ENCODE results near the gene LMTK2.
A peak's percentile ranks its signal among the peaks of the same experiment; 100 is the strongest.

Gene LMTK2

DNA sequence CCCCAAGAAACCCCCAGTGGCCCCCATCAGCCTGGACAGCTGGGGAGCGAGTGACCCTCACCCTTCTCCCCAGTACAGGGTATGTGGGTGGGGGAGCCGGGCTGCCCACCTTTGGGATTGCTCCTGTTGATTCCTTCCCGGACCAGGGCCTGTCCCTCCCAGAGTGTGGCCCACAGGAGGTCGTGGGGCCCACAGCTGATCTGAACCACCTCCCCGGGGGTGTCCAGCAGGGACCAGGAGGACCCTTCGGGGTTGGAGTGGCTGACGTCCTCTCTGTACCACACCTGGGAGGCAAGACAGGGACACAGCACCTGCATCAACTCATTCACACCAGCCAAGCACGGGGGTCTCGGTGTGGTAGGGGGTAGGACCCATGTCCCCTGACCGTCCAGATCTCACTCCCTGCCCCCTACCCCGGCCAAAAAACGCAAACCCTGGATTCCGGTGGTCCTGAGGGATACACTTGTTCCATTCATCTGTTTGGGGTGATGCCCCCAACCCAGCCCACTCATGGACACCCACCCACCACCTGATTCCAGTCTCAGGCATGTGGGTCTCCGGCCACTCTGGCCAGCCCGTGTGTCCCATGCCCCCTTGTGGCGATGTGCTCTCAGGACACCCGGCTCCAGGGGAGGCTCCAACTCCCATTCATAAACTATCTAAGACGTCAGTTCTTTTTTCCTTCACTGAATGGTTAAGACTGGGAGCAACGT is 134.5 kb downstream of the LMTK2 start:
- no peak for DNase-seq

DNA sequence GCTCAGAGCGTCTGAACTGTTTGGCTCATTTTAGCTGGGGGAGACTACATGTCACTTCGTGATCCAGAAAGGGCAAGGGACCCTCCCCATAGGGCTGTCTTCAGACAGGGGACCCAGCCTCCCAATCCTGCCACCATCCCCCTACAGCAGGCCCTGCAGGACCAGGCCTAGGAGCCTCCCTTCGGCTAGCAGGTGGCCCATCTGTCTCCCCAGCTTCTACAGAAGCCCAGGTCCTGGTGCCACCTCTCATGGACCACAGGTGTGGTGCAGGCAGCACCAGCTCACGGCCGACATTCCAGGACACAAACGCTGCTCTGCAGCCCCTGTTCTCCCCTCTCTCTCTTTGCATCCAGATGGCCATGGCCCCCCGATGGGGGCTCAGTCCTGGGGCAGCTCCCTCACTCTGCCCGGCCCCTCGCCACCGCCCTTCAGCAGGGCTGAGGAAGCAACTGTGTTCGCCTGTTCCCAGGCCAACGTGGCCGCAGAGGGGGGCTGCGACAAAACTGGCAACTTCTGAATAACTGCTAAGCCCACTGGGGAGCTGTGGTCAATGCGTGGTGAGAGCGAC is 135.1 kb downstream of the LMTK2 start:
- DNase-seq, result no peak

DNA sequence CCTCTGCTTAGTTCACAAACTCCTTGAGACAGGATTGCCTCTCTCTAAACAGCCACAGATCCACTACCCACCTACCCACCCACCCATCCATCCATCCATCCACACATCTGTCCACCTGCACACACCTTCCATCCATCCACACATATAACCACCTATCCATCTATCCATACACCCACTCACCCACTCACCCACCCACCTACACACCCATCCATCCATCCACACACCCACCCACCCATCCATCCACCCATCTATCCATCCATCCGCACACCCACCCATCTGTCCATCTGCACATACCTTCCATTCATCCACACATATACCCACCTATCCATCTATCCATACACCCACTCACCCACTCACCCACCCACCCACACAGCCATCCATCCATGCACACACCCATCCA is 135.7 kb downstream of the LMTK2 start:
- no peak for DNase-seq

DNA sequence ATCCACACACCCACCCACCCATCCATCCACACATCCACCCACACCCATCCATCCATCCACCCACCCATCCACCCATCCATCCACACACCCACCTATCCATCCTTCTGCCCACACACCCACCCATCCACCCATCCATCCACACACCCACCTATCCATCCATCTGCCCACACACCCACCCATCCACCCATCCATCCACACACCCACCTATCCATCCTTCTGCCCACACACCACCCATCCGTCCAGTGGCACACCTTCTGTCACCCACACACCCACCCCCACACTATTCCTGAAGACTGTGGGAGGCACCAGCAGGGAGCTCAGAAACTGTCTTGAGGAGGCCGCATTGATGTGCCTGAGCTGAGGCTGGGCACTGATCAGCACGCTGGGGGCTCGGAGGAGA is 136.3 kb downstream of the LMTK2 start:
- no peak for DNase-seq

DNA sequence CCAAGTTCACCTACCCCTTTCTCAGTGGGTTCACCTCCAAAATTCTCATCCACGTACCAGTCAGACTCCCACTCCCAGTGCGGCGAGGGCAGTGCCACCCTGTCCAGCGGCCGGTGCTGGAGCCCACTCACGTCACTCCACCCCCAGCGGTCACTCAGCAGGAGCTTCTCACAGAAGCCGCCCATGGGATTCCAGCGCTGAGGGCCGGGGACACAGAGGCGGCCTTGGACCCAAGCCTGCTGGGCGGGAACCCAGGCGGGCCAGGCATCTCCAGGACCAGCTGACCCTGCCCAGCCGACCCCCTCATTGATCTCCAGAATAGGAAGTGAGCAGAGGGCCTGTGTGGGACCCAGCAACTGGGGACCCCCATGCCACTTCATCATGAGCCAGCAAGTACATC is 138.2 kb downstream of the LMTK2 start:
- DNase-seq, result no peak

DNA sequence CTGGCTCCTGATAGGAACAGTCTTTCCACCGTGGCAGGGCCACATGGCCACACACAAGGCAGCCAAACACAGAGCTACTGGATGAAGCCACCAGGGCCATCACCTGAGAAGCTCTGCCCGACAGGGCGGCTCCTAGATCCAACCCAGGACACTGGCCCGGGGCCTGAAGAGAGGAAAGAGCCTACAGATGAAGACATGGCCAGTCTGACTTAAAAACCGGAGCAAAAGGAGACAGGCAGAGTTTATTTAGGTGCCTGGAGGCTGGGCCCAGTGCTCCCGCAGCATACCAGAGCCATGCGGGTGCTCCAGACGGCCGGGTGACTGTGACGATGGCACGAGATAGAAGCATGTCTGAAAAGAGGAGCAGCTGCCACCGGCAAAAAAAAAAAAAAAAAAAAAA is 141.5 kb downstream of the LMTK2 start:
- no peak for DNase-seq

DNA sequence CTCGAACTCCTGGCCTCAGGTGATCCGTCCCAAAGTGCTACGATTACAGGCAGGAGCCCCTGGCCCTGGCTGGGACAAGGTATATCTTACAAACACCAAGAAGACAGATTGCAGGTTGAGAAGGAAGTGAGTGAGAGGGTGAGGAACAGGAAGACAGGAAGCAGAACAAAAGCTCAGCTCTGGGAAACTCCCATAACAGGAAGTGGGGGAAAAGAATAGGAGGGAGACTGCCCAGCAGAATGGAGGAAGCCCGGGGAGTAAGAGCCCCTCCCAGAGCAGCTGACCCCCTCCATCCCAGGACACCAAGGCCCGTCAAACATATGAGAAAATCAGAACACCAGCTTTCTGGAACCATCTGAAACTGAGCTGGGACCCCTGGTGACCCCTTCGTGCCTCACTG is 142.4 kb downstream of the LMTK2 start:
- no peak for DNase-seq

DNA sequence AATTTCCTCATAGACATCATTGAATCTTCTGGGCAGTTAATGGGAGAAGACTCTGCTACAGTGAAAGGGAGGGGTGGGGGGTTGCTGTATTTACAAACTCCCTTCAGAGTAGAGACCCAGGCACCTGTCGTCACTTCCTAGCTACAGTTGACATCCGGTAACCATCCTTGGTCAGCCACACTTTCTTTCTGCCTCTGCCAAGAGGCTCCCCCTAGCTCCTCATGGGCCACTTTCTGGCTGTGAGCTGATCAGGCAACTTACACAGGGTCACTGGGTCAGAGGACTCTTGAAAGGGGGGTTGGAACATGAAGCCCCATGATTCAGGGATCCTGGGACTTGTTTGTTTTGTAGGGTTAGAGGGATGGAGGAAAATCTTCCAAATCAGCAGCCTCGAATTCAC is 144.1 kb downstream of the LMTK2 start:
- peak in 1 of 2 experiments; percentile 20 for DNase-seq

DNA sequence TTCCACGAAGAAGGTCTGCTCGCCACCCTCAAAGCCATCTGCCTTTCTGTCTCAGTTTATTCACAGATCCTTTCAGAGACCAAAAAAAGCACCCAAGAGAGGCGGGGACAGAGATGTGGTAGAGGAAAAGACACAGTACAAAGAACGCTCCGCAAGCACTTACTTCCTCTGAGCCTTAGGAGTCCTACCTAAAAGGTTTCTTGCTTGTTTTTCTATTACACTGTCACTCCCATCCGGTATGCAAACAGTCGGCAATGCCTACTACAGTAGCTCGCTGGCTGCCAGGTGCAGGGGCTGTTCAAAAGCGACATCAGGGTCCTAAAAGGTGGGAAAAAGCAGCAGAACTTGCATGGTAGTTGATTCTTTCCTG is 144.6 kb downstream of the LMTK2 start:
- DNase-seq, result peak; percentile 5 to 8

DNA sequence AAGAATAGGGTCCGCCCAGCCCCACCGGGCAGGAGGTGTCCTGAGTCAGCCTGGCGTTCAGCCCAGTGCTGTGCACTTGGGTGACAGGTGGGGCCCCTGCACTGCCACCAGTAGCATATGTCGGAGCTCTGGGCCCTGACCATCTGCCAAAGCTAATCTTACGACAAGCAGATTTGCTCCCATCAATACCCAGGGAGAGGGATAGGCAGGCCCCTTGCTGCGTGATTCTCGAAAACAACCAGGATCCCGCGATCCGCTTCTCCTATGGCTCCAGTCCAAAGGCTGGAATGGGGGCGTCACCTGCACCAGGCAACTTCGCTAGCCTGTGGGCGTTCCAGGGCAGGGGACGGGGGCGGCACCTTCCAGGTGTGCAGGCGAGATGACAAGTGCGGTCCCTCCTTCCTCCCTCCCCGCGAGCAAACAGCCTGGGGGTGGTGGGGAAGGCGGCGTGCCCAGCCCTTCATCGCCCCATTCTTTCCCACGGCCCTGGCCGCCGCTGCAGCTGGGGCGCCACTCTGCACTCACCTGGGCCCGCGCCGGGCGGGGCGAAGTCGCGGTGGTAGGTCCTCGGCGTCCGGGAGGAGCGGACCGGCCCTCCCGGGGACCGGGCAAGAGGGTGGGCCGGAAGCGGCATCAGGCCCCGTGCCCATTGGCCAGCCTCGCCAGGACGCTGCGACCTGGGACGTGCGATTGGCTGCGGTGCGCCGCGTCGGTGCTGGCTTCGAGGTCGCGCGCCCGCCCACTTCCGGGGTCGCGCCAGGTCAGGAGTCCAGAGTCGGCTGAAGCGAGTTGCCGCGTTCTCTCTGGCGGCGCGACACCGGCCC is 145.2 kb downstream of the LMTK2 start, which contains the start of gene TECPR1:
Gene TECPR1, minus strand, starts transcription at position 632 of the 824 bp plus-strand sequence. CDS start 6,086 bp downstream, outside the sequence.
- DNase-seq, result peak; percentile 66 to 69

DNA sequence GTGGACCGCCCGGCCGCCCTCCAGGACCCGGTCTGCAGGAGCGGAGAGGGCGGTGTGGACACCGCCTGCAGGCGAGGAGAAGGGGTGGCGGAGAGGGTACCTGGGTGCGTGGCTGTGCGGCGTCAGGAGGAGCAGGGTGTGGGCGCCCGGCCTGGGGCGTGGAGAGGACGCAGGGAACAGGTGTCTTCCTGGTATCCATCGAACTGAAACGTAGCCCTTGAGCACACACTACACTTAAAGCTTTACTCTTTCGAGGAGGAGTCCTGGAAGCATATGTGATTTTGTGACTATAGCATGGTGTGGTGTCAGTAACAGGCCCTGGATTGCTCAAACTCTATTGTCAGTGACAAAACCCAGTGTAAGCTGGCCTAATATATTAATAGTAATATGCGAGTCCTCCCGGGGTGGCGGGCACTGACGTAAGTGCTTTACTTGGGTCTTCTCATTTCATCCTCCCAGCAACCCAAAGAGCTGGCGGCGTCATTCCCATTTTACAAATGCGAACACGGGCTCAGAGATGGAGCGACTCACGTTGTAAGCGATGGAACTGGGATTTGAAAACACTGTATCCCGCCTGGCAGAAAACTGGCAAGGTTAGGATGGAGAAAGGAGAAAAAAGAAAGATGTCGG is 145.9 kb downstream of the LMTK2 start:
- no peak for DNase-seq

DNA sequence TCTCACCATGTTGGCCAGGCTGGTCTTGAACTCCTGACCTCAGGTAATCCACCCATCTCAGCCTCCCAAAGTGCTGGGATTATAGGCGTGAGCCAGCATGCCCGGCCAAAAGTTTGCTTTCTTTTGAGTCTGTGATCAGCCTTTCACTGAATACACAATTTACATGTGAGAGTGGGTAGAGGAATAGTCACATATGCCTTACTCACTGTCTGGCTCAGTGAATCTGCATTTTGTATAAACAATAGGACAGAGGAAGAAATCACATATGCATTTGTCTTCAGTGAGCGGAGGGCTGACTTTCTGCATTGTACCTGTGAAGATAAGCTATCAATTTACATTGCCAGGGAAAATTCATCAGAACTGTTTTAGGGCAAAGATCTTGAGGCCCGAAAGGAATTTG is 147.9 kb downstream of the LMTK2 start:
- no peak for DNase-seq

DNA sequence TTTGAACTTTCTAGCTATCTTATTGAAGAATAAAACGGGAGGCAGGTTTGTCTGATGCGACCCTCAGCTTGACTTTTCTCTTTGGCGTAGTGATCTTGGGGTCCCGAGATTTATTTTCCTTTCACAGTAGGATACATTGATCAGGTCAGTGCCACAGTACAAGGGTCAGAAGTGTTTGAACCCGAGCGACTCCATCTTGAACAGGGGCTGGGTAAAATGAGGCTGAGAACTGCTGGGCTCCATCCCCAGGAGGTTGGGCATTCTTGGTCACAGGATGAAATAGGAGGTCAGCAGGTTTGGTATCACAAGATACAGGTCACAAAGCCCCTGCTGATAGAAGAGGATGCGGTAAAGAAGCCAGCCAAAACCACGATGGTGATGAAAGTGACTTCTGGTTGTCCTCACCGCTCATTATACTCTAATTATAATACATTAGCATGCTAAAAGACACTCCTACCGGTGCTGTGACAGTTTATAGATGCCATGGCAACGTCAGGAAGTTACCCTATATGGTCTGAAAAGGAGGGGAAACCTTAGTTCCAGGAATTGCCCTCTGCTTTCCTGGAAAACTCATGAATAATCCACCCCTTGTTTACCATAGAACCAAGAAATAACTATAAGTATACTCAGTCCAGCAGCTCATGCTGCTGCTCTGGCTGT is 148.4 kb downstream of the LMTK2 start:
- DNase-seq, result no peak

DNA sequence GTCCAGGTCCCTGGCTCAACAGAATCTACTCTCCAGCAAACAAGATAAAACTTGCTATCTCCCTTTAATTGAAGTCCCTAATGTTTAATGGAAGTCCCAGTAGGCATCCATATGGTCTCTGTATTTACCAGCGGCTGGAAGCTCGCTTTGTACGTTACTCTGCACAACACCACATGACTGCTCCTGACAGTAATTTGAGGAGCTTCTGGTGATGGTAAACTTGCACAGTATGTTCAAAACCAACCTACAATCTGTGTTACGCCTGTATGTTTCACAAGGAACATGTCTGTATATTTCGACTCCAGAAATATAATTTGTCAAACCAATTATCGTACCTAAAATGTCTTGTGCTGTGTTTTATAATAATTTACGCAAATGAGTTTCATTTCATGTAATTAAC is 149.8 kb downstream of the LMTK2 start:
- no peak for DNase-seq

DNA sequence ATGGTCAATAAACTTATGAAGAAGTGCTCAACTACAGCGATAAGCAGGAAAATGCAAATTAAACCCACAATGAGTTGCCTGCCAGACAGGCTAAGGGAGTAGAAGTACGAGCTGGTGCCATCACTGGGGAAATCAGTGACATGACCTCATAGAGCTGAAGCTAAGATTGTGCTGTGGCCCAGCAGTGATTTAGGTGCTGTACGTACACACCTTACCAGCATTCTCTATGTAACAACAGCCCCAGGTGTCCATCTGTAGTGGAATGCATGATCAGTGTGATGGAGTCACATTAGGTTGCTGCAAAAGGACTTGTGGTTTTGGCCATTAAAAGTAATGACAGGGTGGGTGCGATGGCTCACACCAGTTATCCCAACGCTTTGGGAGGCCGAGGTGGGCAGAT is 151.0 kb downstream of the LMTK2 start:
- DNase-seq, result no peak

Data from activated CD4-positive, alpha-beta T cell treated with anti-CD3 and anti-CD28 coated beads, Interleukin-2, amount 50 U/mL, for 4 hours (primary cell).